Measurements from ENCODE around the gene INSR. TPM values are rescaled to one million over a fixed set of nuclear protein-coding genes. Genes with fewer than 3 reads are reported as not detected.
A peak's percentile ranks its signal among the peaks of the same experiment; 100 is the strongest.
"Not testable (repeated sequence)": the region's sequence is repeated elsewhere in the genome, so short reads cannot be mapped to it uniquely, and the experiment has no call there.

The INSR gene
- total and polyA plus RNA-seq, 8 donors, result 14.0 to 22.8 (median 18.2) TPM

GRCh38 chr19:7211191-7211951, 82.8 kb downstream of the INSR start:
- H3K36me3 ChIP-seq, result no peaks in the 10 kb centered on the region
- H3K9me3 ChIP-seq, result no peaks in the 10 kb centered on the region
- H3K27ac ChIP-seq, result no peak overlapping the region
- DNase-seq, result peak in 2 of 4 donors; percentile 35 to 63
- H3K4me3 ChIP-seq, result no peak overlapping the region
- peaks cover 0 to 4% of the 10 kb centered on the region in 2 donors for H3K4me1 ChIP-seq
- intact Hi-C loops (cut with DNase I), result no loop called here
- ATAC-seq, result peak; percentile 88
- no peak for TF ChIP-seq CTCF (IDR thresholded peaks at IDR 0.05)
- no peaks in the 10 kb centered on the region for H3K27me3 ChIP-seq

- no peak for DNase-seq
- Histone ChIP-seq H3K27ac (no peak overlapping the region), H3K4me1 (peaks cover 0 to 4% of the 10 kb centered on the region in 2 donors), H3K9me3 (no peaks in the 10 kb centered on the region), H3K4me3 (no peak overlapping the region), H3K27me3 (no peaks in the 10 kb centered on the region), H3K36me3 (no peaks in the 10 kb centered on the region)
- ATAC-seq, result no peak
- no peak for TF ChIP-seq CTCF (IDR thresholded peaks at IDR 0.05)
- intact Hi-C loops (cut with DNase I), result no loop called here
Measured at GRCh38 chr19:7210359-7210758, 83.9 kb downstream of the INSR start.

GRCh38 chr19:7209597-7210325, 84.5 kb downstream of the INSR start:
- not testable (repeated sequence) for H3K27ac ChIP-seq, H3K4me3 ChIP-seq
- intact Hi-C loops (cut with DNase I), result loop anchor here in 1 of 2 donors (10.0 kb wide), 1 partner anchor 85 kb away; the partner anchor contains the start of gene INSR

GRCh38 chr19:7209036-7209435, 85.2 kb downstream of the INSR start:
- H3K4me1 ChIP-seq, H3K9me3 ChIP-seq, H3K4me3 ChIP-seq, H3K27ac ChIP-seq, H3K27me3 ChIP-seq, ATAC-seq, DNase-seq, H3K36me3 ChIP-seq: not testable (repeated sequence)
- intact Hi-C loops (cut with DNase I), result loop anchor here in 1 of 2 donors (10.0 kb wide), 1 partner anchor 86 kb away; the partner anchor contains the start of gene INSR

More at GRCh38 chr19:7209597-7210325, 84.5 kb downstream of the INSR start:
- not testable (repeated sequence) for H3K27me3 ChIP-seq, H3K36me3 ChIP-seq, H3K4me1 ChIP-seq, DNase-seq, ATAC-seq, H3K9me3 ChIP-seq

GRCh38 chr19:7203332-7203731, 90.9 kb downstream of the INSR start:
- no peaks in the 10 kb centered on the region for H3K36me3 ChIP-seq
- H3K4me1 ChIP-seq, result peaks cover 0 to 6% of the 10 kb centered on the region in 2 donors
- no peaks in the 10 kb centered on the region for H3K9me3 ChIP-seq
- no peak for TF ChIP-seq CTCF (IDR thresholded peaks at IDR 0.05)
- H3K27ac ChIP-seq, result no peak overlapping the region
- no peak for DNase-seq
- H3K4me3 ChIP-seq, result no peak overlapping the region
- ATAC-seq, result no peak
- peaks cover 0 to 3% of the 10 kb centered on the region in 2 donors for H3K27me3 ChIP-seq
- intact Hi-C loops (cut with DNase I), result loop anchor here in 1 of 2 donors (10.0 kb wide), 1 partner anchor 91 kb away; the partner anchor contains the start of gene INSR

GRCh38 chr19:7202888-7203287, 91.3 kb downstream of the INSR start:
- H3K36me3 ChIP-seq, result no peaks in the 10 kb centered on the region
- H3K4me3 ChIP-seq, result no peak overlapping the region
- intact Hi-C loops (cut with DNase I), result loop anchor here in 1 of 2 donors (10.0 kb wide), 1 partner anchor 92 kb away; the partner anchor contains the start of gene INSR
- no peak overlapping the region for H3K27ac ChIP-seq
- peaks cover 0 to 3% of the 10 kb centered on the region in 2 donors for H3K27me3 ChIP-seq
- ATAC-seq (no peak), DNase-seq (no peak)
- TF ChIP-seq CTCF (IDR thresholded peaks at IDR 0.05), result no peak
- peaks cover 0 to 7% of the 10 kb centered on the region in 2 donors for H3K4me1 ChIP-seq
- H3K9me3 ChIP-seq, result no peaks in the 10 kb centered on the region

Data from left lung (tissue), 10 donors.